Liver (tissue), 9 donors: ENCODE results near the gene EPB41L4B. TPM values are rescaled to one million over a fixed set of nuclear protein-coding genes. Genes with fewer than 3 reads are reported as not detected.
A peak's percentile ranks its signal among the peaks of the same experiment; 100 is the strongest.

Source experiments
- DNase-seq: peaks from one replicate; pipeline ENCODE4 v3.0.0-alpha.2; 2017; ENCODE audit warnings: low spot score
- H3K27ac ChIP-seq, 2 donors: one replicate each; pipeline ENCODE4 v1.7.0; 2013; ENCODE audit warnings: inconsistent platforms in 2 of 2, low read length in 2 of 2, control low read depth in 1 of 2, low read depth in 1 of 2, mild to moderate bottlenecking in 1 of 2
- H3K27me3 ChIP-seq, 4 donors: one replicate each; pipeline versions ENCODE4 v1.6.1 to v1.7.0; 2013; ENCODE audit warnings: low read length in 3 of 4, inconsistent platforms in 1 of 4, mild to moderate bottlenecking in 1 of 4, moderate library complexity in 1 of 4; ENCODE audit not compliant: control insufficient read depth in 4 of 4, insufficient read depth in 4 of 4
- H3K36me3 ChIP-seq, 4 donors: one replicate each; pipeline versions ENCODE4 v1.6.1 to v1.7.0; 2013; ENCODE audit warnings: low read length in 3 of 4, mild to moderate bottlenecking in 3 of 4, low read depth in 1 of 4, moderate library complexity in 1 of 4; ENCODE audit not compliant: control insufficient read depth in 4 of 4, insufficient read depth in 3 of 4
- H3K4me1 ChIP-seq, 4 donors: one replicate each; pipeline versions ENCODE4 v1.6.1 to v1.7.0; 2013; ENCODE audit warnings: low read length in 3 of 4, mild to moderate bottlenecking in 3 of 4, moderate library complexity in 1 of 4; ENCODE audit not compliant: control insufficient read depth in 4 of 4, insufficient read depth in 4 of 4
- H3K4me3 ChIP-seq, 3 donors: one replicate each; pipeline versions ENCODE4 v1.6.1 to v1.7.0; 2013; ENCODE audit warnings: low read length in 3 of 3, control low read depth in 1 of 3, low read depth in 1 of 3, mild to moderate bottlenecking in 1 of 3
- H3K9ac ChIP-seq, 2 donors: one replicate each; pipeline ENCODE4 v1.7.0; 2013; ENCODE audit warnings: low read length in 2 of 2, mild to moderate bottlenecking in 2 of 2, moderate library complexity in 2 of 2, control low read depth in 1 of 2, low read depth in 1 of 2
- H3K9me3 ChIP-seq, 4 donors: one replicate each; pipeline versions ENCODE4 v1.6.1 to v1.7.0; 2013; ENCODE audit warnings: low read length in 3 of 4; ENCODE audit not compliant: control insufficient read depth in 4 of 4
- ATF3 ChIP-seq: IDR thresholded peaks from 2 replicates; pipeline ENCODE4 v1.6.1; 2016; ENCODE audit warnings: antibody characterized with exemption
- CTCF ChIP-seq: fragments of 150-350 bp; IDR thresholded peaks from 2 replicates; pipeline ENCODE4 v1.5.1; 2017; ENCODE audit warnings: improper control_type of control experiment, low read depth, low read length; ENCODE audit not compliant: missing input control
- EGR1 ChIP-seq, 2 donors: IDR thresholded peaks; 2 replicates each; pipeline ENCODE4 v1.6.1; 2016 to 2018; ENCODE audit warnings: antibody characterized with exemption in 2 of 2, low read depth in 2 of 2
- FOXA1 ChIP-seq: IDR thresholded peaks from 2 replicates; pipeline ENCODE4 v1.6.1; 2016; ENCODE audit warnings: antibody characterized with exemption
- FOXA2 ChIP-seq: IDR thresholded peaks from 2 replicates; pipeline ENCODE4 v1.6.1; 2016; ENCODE audit warnings: antibody characterized with exemption
- GABPA ChIP-seq, 2 donors: IDR thresholded peaks in 1 of 2; conservative IDR thresholded peaks in 1 of 2; 2 replicates each; pipeline ENCODE4 v1.6.1; 2016; ENCODE audit warnings: antibody characterized with exemption in 2 of 2, mild to moderate bottlenecking in 1 of 2, moderate library complexity in 1 of 2
- HNF4A ChIP-seq, 2 donors: conservative IDR thresholded peaks; 2 replicates each; pipeline ENCODE4 v1.6.1; 2016; ENCODE audit warnings: antibody characterized with exemption in 2 of 2, mild to moderate bottlenecking in 2 of 2
- HNF4G ChIP-seq: IDR thresholded peaks from 2 replicates; pipeline ENCODE4 v1.6.1; 2016; ENCODE audit warnings: antibody characterized with exemption
- JUND ChIP-seq, 2 donors: IDR thresholded peaks; 2 replicates each; pipeline ENCODE4 v1.6.1; 2016; ENCODE audit warnings: antibody characterized with exemption in 2 of 2
- MAX ChIP-seq: IDR thresholded peaks from 2 replicates; pipeline ENCODE4 v1.6.1; 2016; ENCODE audit warnings: antibody characterized with exemption
- NR2F2 ChIP-seq: IDR thresholded peaks from 2 replicates; pipeline ENCODE4 v1.6.1; 2016; ENCODE audit warnings: antibody characterized with exemption
- REST ChIP-seq: IDR thresholded peaks from 2 replicates; pipeline ENCODE4 v1.6.1; 2016; ENCODE audit warnings: antibody characterized with exemption, mild to moderate bottlenecking
- RXRA ChIP-seq, 2 donors: IDR thresholded peaks; 2 replicates each; pipeline ENCODE4 v1.6.1; 2017 to 2018; ENCODE audit warnings: antibody characterized with exemption in 2 of 2, mild to moderate bottlenecking in 1 of 2
- SP1 ChIP-seq: IDR thresholded peaks from 2 replicates; pipeline ENCODE4 v1.6.1; 2018; ENCODE audit warnings: antibody characterized with exemption, mild to moderate bottlenecking
- TAF1 ChIP-seq: conservative IDR thresholded peaks from 2 replicates; pipeline ENCODE4 v1.6.1; 2016; ENCODE audit warnings: antibody characterized with exemption, mild to moderate bottlenecking
- ZBTB33 ChIP-seq: IDR thresholded peaks from 2 replicates; pipeline ENCODE4 v1.6.1; 2016; ENCODE audit warnings: antibody characterized with exemption
- WGBS: extraction: QIAGEN DNeasy Blood & Tissue Kit; methylation state at CpG from one replicate; pipeline ENCODE4 v1.1.7; 2013; 5-methylcytosine and 5-hydroxymethylcytosine counted together
- polyA plus RNA-seq, 2 donors: library from polyadenylated mRNA; stranded (reverse) in 1 of 2; unstranded in 1 of 2; fragments of 200-250 nt in 1 of 2; fragments of >200 nt in 1 of 2; fragmentation: Nextera tagmentation in 1 of 2; extraction: Ambion mirVana in 1 of 2; gene quantifications; one replicate each; pipeline versions ENCODE4 v1.2.1 to v1.2.3, GENCODE V29; 2013 to 2015
- total RNA-seq, 2 donors: library from RNA; depleted of rRNA; stranded (reverse); fragments of >200 nt; gene quantifications; one replicate each; pipeline ENCODE4 v1.2.3, GENCODE V29; 2014
- donor health status: healthy.
- donor health status: healthy.
- donor health status: healthy.
- donor health status: healthy.
- donor health status: healthy.

The EPB41L4B gene
- total and polyA plus RNA-seq, 4 donors: 9.9 to 42.6 (median 23.9) TPM

- H3K4me3 ChIP-seq: no peak overlapping the region
- WGBS: 84% methylated on average over 3 of the region's 3 CpGs
Measured at GRCh38 chr9:109162677-109163076, 158.2 kb downstream of the EPB41L4B start.

GRCh38 chr9:109161471-109161870 is 159.4 kb downstream of the EPB41L4B start:
- H3K36me3 ChIP-seq: no peaks in the 10 kb centered on the region
- 95% methylated on average over 3 of the region's 3 CpGs for WGBS
- TF ChIP-seq JUND (IDR thresholded peaks at IDR 0.05) (no peak), RXRA (IDR thresholded peaks at IDR 0.05) (no peak), FOXA1 (no peak), SP1 (no peak), ZBTB33 (no peak), HNF4G (no peak)
- no peak for DNase-seq
- H3K9ac ChIP-seq: no peak overlapping the region
- no peak overlapping the region for H3K4me3 ChIP-seq
- no peaks in the 10 kb centered on the region for H3K9me3 ChIP-seq
- no peaks in the 10 kb centered on the region for H3K4me1 ChIP-seq
- no peak overlapping the region for H3K27ac ChIP-seq
- peaks cover 0 to 3% (median 0%) of the 10 kb centered on the region in 4 donors for H3K27me3 ChIP-seq

More at GRCh38 chr9:109162677-109163076, 158.2 kb downstream of the EPB41L4B start:
- peaks cover 0 to 6% (median 3%) of the 10 kb centered on the region in 4 donors for H3K4me1 ChIP-seq
- TF ChIP-seq HNF4G (no peak), MAX (no peak), ATF3 (no peak), RXRA (IDR thresholded peaks at IDR 0.05) (no peak), FOXA1 (no peak), FOXA2 (no peak), TAF1 (no peak), SP1 (no peak), NR2F2 (no peak), JUND (IDR thresholded peaks at IDR 0.05) (no peak), ZBTB33 (no peak), HNF4A (conservative IDR thresholded peaks at IDR 0.05) (no peak), GABPA (IDR thresholded peaks at IDR 0.05 in 1 of 2, conservative IDR thresholded peaks at IDR 0.05 in 1 of 2) (no peak), EGR1 (IDR thresholded peaks at IDR 0.05; ENCODE audit: low read depth in 2 of 2) (no peak)
- no peak overlapping the region for H3K9ac ChIP-seq
- no peak for DNase-seq
- H3K36me3 ChIP-seq: no peaks in the 10 kb centered on the region
- H3K9me3 ChIP-seq: no peaks in the 10 kb centered on the region
- no peak overlapping the region for H3K27ac ChIP-seq
- H3K27me3 ChIP-seq: peaks cover 0 to 4% (median 2%) of the 10 kb centered on the region in 4 donors

GRCh38 chr9:109159583-109159982 is 161.3 kb downstream of the EPB41L4B start:
- Histone ChIP-seq H3K9ac (no peak overlapping the region), H3K36me3 (no peaks in the 10 kb centered on the region), H3K27me3 (no peaks in the 10 kb centered on the region), H3K4me1 (no peaks in the 10 kb centered on the region), H3K27ac (no peak overlapping the region), H3K9me3 (no peaks in the 10 kb centered on the region), H3K4me3 (no peak overlapping the region)
- 78% methylated on average over 4 of the region's 4 CpGs for WGBS
- no peak for DNase-seq
- TF ChIP-seq HNF4G (peak; percentile 36), TAF1 (no peak), CTCF (no peak), SP1 (peak; percentile 37), RXRA (IDR thresholded peaks at IDR 0.05) (no peak), REST (no peak), HNF4A (conservative IDR thresholded peaks at IDR 0.05) (peak; percentile 56 to 82), NR2F2 (no peak), MAX (no peak)
